Measurements from ENCODE around the gene MBNL2. TPM values are rescaled to one million over a fixed set of nuclear protein-coding genes. Genes with fewer than 3 reads are reported as not detected.

Gene MBNL2
- total RNA-seq, 1 experiment from 2014 or later: 0.17 TPM

GRCh38 chr13:97360610-97361009 is 138.5 kb downstream of the MBNL2 start:
- WGBS (ENCODE audit: extremely low coverage, insufficient read length, low lambda C conversion rate): no CpG with 5 or more reads among the region's 4 CpGs
- no peaks in the 10 kb centered on the region for H3K36me3 Mint-ChIP-seq (ENCODE audit: insufficient read depth in 1 of 3, low read depth in 3 of 3)
- Histone ChIP-seq H2BK120ac (ENCODE audit: low read depth, low read length, poor library complexity, severe bottlenecking) (no peak overlapping the region), H2AK5ac (ENCODE audit: insufficient read length, low read length) (no peak overlapping the region), H3K9ac (ENCODE audit: extremely low read depth, insufficient read length, low read length) (no peak overlapping the region), H3K14ac (ENCODE audit: insufficient read depth, low read length) (no peak overlapping the region), H2AFZ (ENCODE audit: low read length) (no peak overlapping the region), H3K23me2 (ENCODE audit: insufficient read length, low read depth, low read length, poor library complexity, severe bottlenecking) (no peaks in the 10 kb centered on the region), H2BK12ac (ENCODE audit: insufficient read length, low read depth, low read length) (no peak overlapping the region), H3K18ac (ENCODE audit: insufficient read length, low read depth, low read length) (no peak overlapping the region), H2BK5ac (ENCODE audit: insufficient read length, low read length) (no peak overlapping the region), H3K27me3 (ENCODE audit: insufficient read depth, low read length) (no peaks in the 10 kb centered on the region), H3K9me3 (ENCODE audit: control insufficient read depth, low read depth, low read length) (no peaks in the 10 kb centered on the region), H3K4me1 (ENCODE audit: insufficient read depth, low read length) (no peaks in the 10 kb centered on the region), H3T11ph (ENCODE audit: low read length) (no peak overlapping the region), H4K91ac (ENCODE audit: insufficient read length, low read depth, low read length) (no peak overlapping the region), H3K79me1 (ENCODE audit: insufficient read depth, low read depth, low read length, poor library complexity, severe bottlenecking) (no peaks in the 10 kb centered on the region), H4K5ac (ENCODE audit: insufficient read length, low read depth, low read length) (no peak overlapping the region), H4K8ac (replicated peaks; ENCODE audit: insufficient read length, low read depth, low read length) (no peak overlapping the region), H3K56ac (ENCODE audit: insufficient read length, low read depth, low read length) (no peak overlapping the region), H3K23ac (ENCODE audit: insufficient read length, low read depth, low read length) (no peak overlapping the region), H3K4me2 (ENCODE audit: insufficient read depth, insufficient read length, low read length) (no peak overlapping the region), H2BK15ac (ENCODE audit: low read depth, low read length) (no peak overlapping the region), H3K79me2 (ENCODE audit: insufficient read depth, low read length) (no peaks in the 10 kb centered on the region), H3K27ac (ENCODE audit: insufficient read length, low read depth, low read length) (no peak overlapping the region), H3K4ac (ENCODE audit: low read depth, low read length) (no peak overlapping the region), H2BK20ac (ENCODE audit: low read depth, low read length, poor library complexity, severe bottlenecking) (no peak overlapping the region), H4K20me1 (ENCODE audit: control insufficient read depth, insufficient read depth, insufficient read length) (no peaks in the 10 kb centered on the region)
- no peak overlapping the region for H3K4me3 Mint-ChIP-seq
- no peaks in the 10 kb centered on the region for H3K9me3 Mint-ChIP-seq
- no peak for DNase-seq
- TF ChIP-seq CTCF (conservative IDR thresholded peaks at IDR 0.05): no peak
- H3K4me1 Mint-ChIP-seq: peaks cover 6 to 7% of the 10 kb centered on the region in 2 experiments
- H3K27ac Mint-ChIP-seq: no peak overlapping the region
- peaks cover 9% of the 10 kb centered on the region for H3K27me3 Mint-ChIP-seq (ENCODE audit: low read depth)

Measured in H9 (cell line).